HepG2 (cell line): ENCODE results near the gene ZC3H4. TPM values are rescaled to one million over a fixed set of nuclear protein-coding genes. Genes with fewer than 3 reads are reported as not detected.

Experiments
- BRD4 ChIP-seq: sonication (generic); formaldehyde crosslinking; IDR thresholded peaks from 2 replicates; pipeline ENCODE4 v1.4.0; 2020; ENCODE audit warnings: missing genetic modification reagents
- CREB3 ChIP-seq: sonication (generic); formaldehyde crosslinking; IDR thresholded peaks from 2 replicates; pipeline ENCODE4 v1.5.0; 2020; ENCODE audit warnings: missing genetic modification reagents
- GABPB1 ChIP-seq: IDR thresholded peaks from 2 replicates; pipeline ENCODE4 v1.6.1; 2016; ENCODE audit warnings: mild to moderate bottlenecking, missing genetic modification reagents, moderate library complexity, missing compliant biosample characterization
- HNRNPLL ChIP-seq: fragments of 200-400 bp; formaldehyde crosslinking; IDR thresholded peaks from 2 replicates; pipeline ENCODE4 v1.6.1; 2017; ENCODE audit warnings: mild to moderate bottlenecking, low read depth, low read length; ENCODE audit not compliant: poor library complexity, severe bottlenecking
- KLF11 ChIP-seq: IDR thresholded peaks from 2 replicates; pipeline ENCODE4 v1.6.1; 2016; ENCODE audit warnings: missing compliant biosample characterization
- NFE2 ChIP-seq: sonication (generic); formaldehyde crosslinking; IDR thresholded peaks from 2 replicates; pipeline ENCODE4 v1.4.0; 2020; ENCODE audit warnings: missing genetic modification reagents
- NR2F1 ChIP-seq, 2 experiments: fragments of 450-650 bp in 1 of 2; formaldehyde crosslinking in 1 of 2; IDR thresholded peaks; 2 replicates each; pipeline versions ENCODE4 v1.5.0 to v1.6.1; 2016 to 2020; ENCODE audit warnings: mild to moderate bottlenecking in 1 of 2, missing compliant biosample characterization in 1 of 2, missing genetic modification reagents in 1 of 2, moderate library complexity in 1 of 2
- SNRNP70 ChIP-seq: fragments of 200-400 bp; formaldehyde crosslinking; IDR thresholded peaks from 2 replicates; pipeline ENCODE4 v1.6.1; 2017; ENCODE audit warnings: mild to moderate bottlenecking, low read depth, low read length, moderate library complexity
- ZBTB39 ChIP-seq: sonication (generic); formaldehyde crosslinking; IDR thresholded peaks from 2 replicates; pipeline ENCODE4 v1.5.0; 2020; ENCODE audit warnings: missing genetic modification reagents
- ZFP41 ChIP-seq: sonication (generic); formaldehyde crosslinking; IDR thresholded peaks from 2 replicates; pipeline ENCODE4 v1.4.0; 2020; ENCODE audit warnings: mild to moderate bottlenecking, missing genetic modification reagents, borderline replicate concordance
- ZFY ChIP-seq: sonication (generic); formaldehyde crosslinking; IDR thresholded peaks from 2 replicates; pipeline ENCODE4 v1.4.0; 2020; ENCODE audit warnings: missing genetic modification reagents
- ZNF232 ChIP-seq: sonication (generic); formaldehyde crosslinking; IDR thresholded peaks from 2 replicates; pipeline ENCODE4 v1.4.0; 2020; ENCODE audit warnings: missing genetic modification reagents, borderline replicate concordance
- ZNF275 ChIP-seq: sonication (generic); formaldehyde crosslinking; IDR thresholded peaks from 2 replicates; pipeline ENCODE4 v1.8.0; 2022; ENCODE audit warnings: missing genetic modification reagents, mild to moderate bottlenecking, inconsistent platforms, borderline replicate concordance
- ZNF280D ChIP-seq: sonication (generic); formaldehyde crosslinking; IDR thresholded peaks from 2 replicates; pipeline ENCODE4 v1.5.1; 2020; ENCODE audit warnings: mild to moderate bottlenecking, missing genetic modification reagents
- ZNF331 ChIP-seq: sonication (generic); formaldehyde crosslinking; IDR thresholded peaks from 2 replicates; pipeline ENCODE4 v1.4.0; 2020; ENCODE audit warnings: missing genetic modification reagents
- polyA plus RNA-seq, 8 experiments: library from polyadenylated mRNA; depleted of rRNA in 3 of 8; stranded (reverse) in 7 of 8; unstranded in 1 of 8; fragments of >200 nt; fragmentation: Illumina TruSeq in 4 of 8; extraction: Trizol in 4 of 8; gene quantifications; 2 replicates each; pipeline versions ENCODE4 v1.2.1 to v1.2.3, GENCODE V29; 2011 to 2016; ENCODE audit warnings: low read depth in 4 of 8, missing spikeins in 1 of 8, mixed read lengths in 1 of 8; ENCODE audit not compliant: insufficient read depth in 1 of 8
- total RNA-seq, 5 experiments: library from RNA; depleted of rRNA; stranded (reverse); fragments of >200 nt; fragmentation: Illumina TruSeq; extraction: Trizol; gene quantifications; 2 replicates each; pipeline ENCODE4 v1.2.3, GENCODE V29; 2016; ENCODE audit warnings: low read depth in 1 of 5

The ZC3H4 gene
- total and polyA plus RNA-seq, 2 of the 13 experiments (the other 11 are each of a cell fraction or from before 2014, with no cell fraction given): 1.8 to 10.7 TPM

GRCh38 chr19:47094557-47095475, 18.8 kb downstream of the ZC3H4 start (continued):
- no peak for TF ChIP-seq CREB3
- no peak for TF ChIP-seq KLF11 (CRISPR knock-in tag)
- peak; percentile 33 to 71; a peak in 2 of 4 replicates for TF ChIP-seq NR2F1 (CRISPR knock-in tag; IDR thresholded peaks at IDR 0.05)
- TF ChIP-seq ZFP41 (CRISPR knock-in tag): no peak
- TF ChIP-seq SNRNP70: no peak
- no peak for TF ChIP-seq HNRNPLL
- no peak for TF ChIP-seq ZNF232
- 0 out of 2 replicates have a peak, but pooled peaks have one; percentile 62 for TF ChIP-seq ZNF280D (CRISPR knock-in tag)
- 0 out of 2 replicates have a peak, but pooled peaks have one; percentile 55 for TF ChIP-seq BRD4
- TF ChIP-seq NFE2: no peak
- 0 out of 2 replicates have a peak, but pooled peaks have one; percentile 60 for TF ChIP-seq ZBTB39 (CRISPR knock-in tag)
- TF ChIP-seq ZFY (CRISPR knock-in tag): peak; percentile 55
- peak; percentile 27; the same call in 1 of the 2 replicates for TF ChIP-seq GABPB1 (CRISPR knock-in tag)
- no peak for TF ChIP-seq ZNF275 (CRISPR knock-in tag)
- TF ChIP-seq ZNF331: peak; percentile 30; the same call in 1 of the 2 replicates
